ENCODE results near the gene HIRA. TPM values are rescaled to one million over a fixed set of nuclear protein-coding genes. Genes with fewer than 3 reads are reported as not detected.

HIRA gene
- total and polyA plus RNA-seq, 9 of the 15 experiments (the other 6 are each of a cell fraction or from before 2014, with no cell fraction given), result 0.96 to 132 (median 58.4) TPM

- 0 out of 2 replicates have a peak, but pooled peaks have one; percentile 41 for TF ChIP-seq ZNF609 (CRISPR knock-in tag; IDR thresholded peaks at IDR 0.05; ENCODE audit: borderline replicate concordance)
- no peak for TF ChIP-seq TOE1 (IDR thresholded peaks at IDR 0.05; ENCODE audit: borderline replicate concordance)
- 0 out of 2 replicates have a peak, but pooled peaks have one; percentile 67 for TF ChIP-seq TOE1 (CRISPR knock-in tag; IDR thresholded peaks at IDR 0.05; ENCODE audit: borderline replicate concordance, low read depth)
- TF ChIP-seq NR2C2 (CRISPR knock-in tag; IDR thresholded peaks at IDR 0.05), result 0 out of 2 replicates have a peak, but pooled peaks have one; percentile 36
- TF ChIP-seq NR2C2 (tag; IDR thresholded peaks at IDR 0.05), result no peak
- TF ChIP-seq CCAR2 (IDR thresholded peaks at IDR 0.05; ENCODE audit: low read depth, low read length), result no peak
- TF ChIP-seq SFPQ (IDR thresholded peaks at IDR 0.05; ENCODE audit: low read depth, low read length), result no peak
- TF ChIP-seq SIN3B (IDR thresholded peaks at IDR 0.05; ENCODE audit: low read depth), result 0 out of 2 replicates have a peak, but pooled peaks have one; percentile 8
These were observed 58.1 kb downstream of the HIRA start (continued) for GRCh38 chr22:19373450-19373849.
